Measurements from ENCODE around the gene SIGLEC11.
"Not testable (repeated sequence)": the region's sequence is repeated elsewhere in the genome, so short reads cannot be mapped to it uniquely, and the experiment has no call there.

SIGLEC11 gene

GRCh38 chr19:49924881-49925210 is 36.1 kb downstream of the SIGLEC11 start:
- not testable (repeated sequence) for DNase-seq (ENCODE audit: low read depth)

- DNase-seq (ENCODE audit: low read depth): no peak
Observed at GRCh38 chr19:49924004-49924880, 36.7 kb downstream of the SIGLEC11 start.

GRCh38 chr19:49923055-49924003 is 37.6 kb downstream of the SIGLEC11 start:
- DNase-seq (ENCODE audit: low read depth): no peak

- no peak for DNase-seq (ENCODE audit: low read depth)
Observed at GRCh38 chr19:49921871-49922795, 38.8 kb downstream of the SIGLEC11 start.

GRCh38 chr19:49920624-49921363 is 40.2 kb downstream of the SIGLEC11 start:
- DNase-seq (ENCODE audit: low read depth): no peak

- DNase-seq (ENCODE audit: low read depth): no peak
Observed at GRCh38 chr19:49918089-49918488, 42.9 kb downstream of the SIGLEC11 start.

- no peak for DNase-seq (ENCODE audit: low read depth)
Observed at GRCh38 chr19:49916839-49917733, 43.9 kb downstream of the SIGLEC11 start.

- no peak for DNase-seq (ENCODE audit: low read depth)
Observed at GRCh38 chr19:49915271-49915670, 45.7 kb downstream of the SIGLEC11 start.

GRCh38 chr19:49913720-49914119 is 47.3 kb downstream of the SIGLEC11 start:
- DNase-seq (ENCODE audit: low read depth): no peak

GRCh38 chr19:49912965-49913685 is 47.8 kb downstream of the SIGLEC11 start:
- no peak for DNase-seq (ENCODE audit: low read depth)

GRCh38 chr19:49911381-49912145 is 49.4 kb downstream of the SIGLEC11 start:
- no peak for DNase-seq (ENCODE audit: low read depth)

- no peak for DNase-seq (ENCODE audit: low read depth)
Observed at GRCh38 chr19:49910179-49910578, 50.8 kb downstream of the SIGLEC11 start.

GRCh38 chr19:49908480-49909420 is 52.2 kb downstream of the SIGLEC11 start:
- no peak for DNase-seq (ENCODE audit: low read depth)

GRCh38 chr19:49907745-49908446 is 53.1 kb downstream of the SIGLEC11 start:
- DNase-seq (ENCODE audit: low read depth): no peak

- no peak for DNase-seq (ENCODE audit: low read depth)
Observed at GRCh38 chr19:49906879-49907564, 54.0 kb downstream of the SIGLEC11 start.

GRCh38 chr19:49904136-49904535 is 56.8 kb downstream of the SIGLEC11 start:
- no peak for DNase-seq (ENCODE audit: low read depth)
